ENCODE results near the gene MKNK1.

MKNK1 gene

DNA sequence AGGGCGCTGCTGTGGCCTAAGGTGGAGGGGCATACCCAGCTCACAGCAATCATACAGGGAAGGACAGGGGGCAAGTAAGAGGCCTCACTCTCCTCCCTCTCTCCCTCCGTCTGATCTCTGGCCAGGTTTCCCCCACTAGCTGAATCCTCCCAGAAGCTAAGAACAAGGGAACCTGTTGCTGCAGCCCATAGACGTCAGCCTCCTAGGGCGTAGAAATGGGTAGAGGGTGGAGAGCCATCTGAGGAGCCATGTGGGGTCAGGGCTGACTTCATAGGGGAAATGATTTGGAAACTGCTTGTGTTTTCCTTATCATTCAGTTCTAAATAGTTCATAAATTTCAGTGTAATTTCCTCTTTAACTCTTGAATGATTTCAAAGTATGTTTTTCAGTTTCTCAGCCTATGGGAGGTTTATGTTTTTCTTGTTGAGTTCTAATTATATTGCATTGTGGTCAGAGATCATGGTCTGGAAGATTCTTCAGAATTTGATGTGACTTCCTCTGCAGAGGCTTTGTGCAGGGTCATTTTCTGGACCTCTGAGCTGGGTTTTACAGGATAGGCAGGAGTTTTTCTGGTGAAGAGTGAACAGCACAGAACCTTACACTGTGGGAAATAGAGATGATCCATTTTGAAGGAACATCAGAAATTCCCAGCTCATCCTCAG, 14.8 kb upstream of the MKNK1 start:
- no peak for DNase-seq

DNA sequence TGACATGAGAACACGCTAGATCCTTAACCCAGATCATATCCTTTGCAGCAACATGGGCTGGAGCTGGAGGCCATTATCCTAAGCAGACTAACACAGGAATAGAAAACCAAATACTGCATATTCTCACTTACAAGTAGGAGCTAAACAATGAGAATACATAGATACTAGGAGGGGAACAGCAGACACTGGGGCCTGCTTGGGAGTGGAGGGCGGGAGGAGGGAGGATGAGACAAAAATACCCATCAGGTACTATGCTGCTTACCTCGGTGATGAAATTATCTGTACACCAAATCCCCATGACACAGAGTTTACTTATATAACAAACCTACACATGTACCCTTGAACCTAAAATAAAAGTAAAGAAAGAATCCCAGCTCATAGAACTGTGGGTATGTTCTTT, 13.8 kb upstream of the MKNK1 start:
- no peak for DNase-seq

DNA sequence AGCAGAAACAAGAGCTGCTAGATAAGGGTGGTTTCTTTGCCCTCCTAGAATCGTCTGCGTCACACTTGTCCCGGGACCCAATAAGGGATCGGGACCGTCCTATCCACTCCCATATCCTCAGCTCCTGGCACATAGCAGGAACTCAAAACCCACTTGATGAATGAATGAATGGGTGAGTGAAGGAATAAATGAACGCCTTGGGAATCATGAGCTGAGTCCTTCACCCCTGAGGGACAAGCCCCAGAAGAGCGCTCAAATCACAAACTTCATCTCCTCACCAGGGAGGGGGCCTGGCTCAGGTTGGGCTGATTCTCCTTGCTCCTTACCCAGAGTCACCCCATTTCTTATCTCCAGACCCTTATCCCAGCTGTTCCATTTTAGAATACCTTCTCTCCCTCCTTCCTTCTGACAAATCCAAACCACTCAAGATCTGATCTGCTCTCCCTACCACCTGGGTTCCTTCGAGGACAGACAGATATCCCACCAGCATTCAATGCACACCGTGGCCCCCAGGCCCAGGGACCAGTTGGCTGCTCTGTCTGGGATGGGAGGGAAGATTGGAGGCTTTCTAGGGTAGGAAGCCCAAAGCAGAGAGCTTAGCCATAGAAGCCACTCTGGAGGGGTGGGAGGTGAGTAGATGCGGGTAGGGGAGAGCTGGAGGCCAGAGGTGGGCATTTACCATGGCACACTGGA, 13.2 kb upstream of the MKNK1 start:
- no peak for DNase-seq

DNA sequence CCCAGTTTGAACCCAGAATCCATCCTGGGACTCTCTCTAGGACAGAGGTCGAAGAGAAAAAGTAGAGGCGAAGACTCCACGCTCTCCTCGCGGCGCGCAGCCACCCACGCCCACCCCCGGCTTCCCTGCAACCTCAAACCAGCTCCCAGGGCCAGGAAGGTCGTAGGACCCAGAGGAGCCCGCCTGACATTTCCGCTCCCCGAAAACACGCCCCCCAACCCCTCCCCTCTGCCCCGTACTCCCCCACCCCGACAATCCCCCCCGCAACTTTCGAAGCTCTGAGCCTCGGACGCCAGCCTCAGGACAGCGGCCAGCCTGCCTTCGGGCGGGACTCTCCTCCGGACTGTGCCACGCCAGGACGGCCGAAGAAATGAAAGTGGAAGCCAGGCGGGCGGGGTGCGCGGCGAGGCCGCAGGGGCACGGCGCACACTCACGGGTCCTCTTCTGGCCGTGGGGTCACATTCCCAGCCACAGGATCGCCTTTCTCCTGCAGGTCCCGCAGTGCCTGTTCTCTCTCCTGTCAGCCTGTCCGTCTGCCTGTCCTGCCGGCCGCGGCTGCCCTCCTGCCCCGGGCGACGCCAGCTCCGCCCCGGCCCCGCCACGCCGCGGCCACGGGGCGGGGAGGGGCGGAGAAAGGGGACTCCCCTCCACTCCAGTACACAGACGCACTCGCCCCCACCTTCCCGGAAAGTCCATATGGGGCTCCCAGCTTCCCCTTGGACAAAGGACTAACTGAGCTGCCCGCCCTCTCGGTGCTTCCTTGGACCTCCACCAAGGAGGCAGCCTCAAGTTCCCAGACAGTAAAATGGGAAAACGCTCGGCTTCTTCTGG, 12.4 kb upstream of the MKNK1 start, which contains the start of gene MOB3C:
MOB3C (minus strand) TSS at position 535 of the 831 bp plus-strand sequence. CDS start 3,490 bp downstream, outside the sequence.
- DNase-seq: peak; percentile 73

DNA sequence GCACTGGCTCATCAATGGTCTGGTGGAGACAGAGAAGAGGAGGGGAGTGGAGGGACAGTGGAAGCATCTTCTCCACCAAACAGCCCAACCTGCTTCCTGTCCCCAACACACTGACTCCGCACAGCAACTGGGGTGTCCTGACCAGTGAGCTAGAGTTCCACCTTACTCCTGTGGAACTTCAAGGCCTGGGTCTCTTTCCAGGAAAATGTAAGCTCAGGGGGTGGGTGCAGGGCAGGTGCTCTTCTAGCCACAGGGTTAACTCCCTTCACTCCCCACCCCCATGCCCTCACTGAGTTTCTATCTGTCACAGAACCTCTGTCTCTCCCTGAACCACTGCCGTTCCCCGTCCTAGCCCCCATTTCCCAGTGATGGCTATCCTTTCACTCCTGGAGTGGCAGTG, 11.7 kb upstream of the MKNK1 start:
- DNase-seq: no peak

DNA sequence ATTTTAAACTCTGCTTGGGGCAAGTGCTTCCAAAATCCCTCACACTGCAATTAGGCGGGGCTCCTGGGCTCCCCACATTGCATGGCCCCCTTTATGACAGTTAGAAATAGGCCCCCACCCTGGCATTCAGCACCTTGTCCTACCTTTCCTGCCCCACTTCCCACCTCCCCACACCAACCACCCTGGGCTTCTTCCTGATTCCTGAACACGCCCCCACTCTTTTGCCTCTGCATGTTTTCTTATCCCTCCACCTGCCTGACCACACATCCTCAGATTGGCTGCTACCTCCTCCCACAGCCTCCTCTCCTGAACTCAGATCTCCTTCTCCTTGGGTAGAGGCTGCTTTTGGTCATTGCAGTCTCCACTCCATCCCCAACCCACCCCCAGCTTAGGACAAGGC, 11.0 kb upstream of the MKNK1 start:
- DNase-seq: no peak

DNA sequence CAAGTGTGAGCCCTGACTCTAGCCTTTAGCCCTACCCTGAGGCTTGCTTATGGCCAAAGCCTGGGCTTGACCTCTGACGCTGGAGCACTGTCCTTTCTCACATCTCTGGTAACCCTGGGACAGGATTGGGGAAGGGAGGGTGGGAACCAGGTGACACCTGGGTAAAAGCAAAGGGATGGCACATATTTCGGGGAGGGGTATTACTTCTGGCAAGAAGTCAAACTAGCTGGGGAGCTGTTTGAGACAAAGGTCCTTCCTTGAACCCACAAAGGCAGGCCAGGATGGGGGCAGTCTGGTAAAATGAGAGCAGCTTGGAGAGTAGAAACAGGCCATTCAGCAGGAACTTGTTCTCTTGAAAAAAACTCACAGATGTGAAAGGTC, 10.5 kb upstream of the MKNK1 start:
- no peak for DNase-seq

DNA sequence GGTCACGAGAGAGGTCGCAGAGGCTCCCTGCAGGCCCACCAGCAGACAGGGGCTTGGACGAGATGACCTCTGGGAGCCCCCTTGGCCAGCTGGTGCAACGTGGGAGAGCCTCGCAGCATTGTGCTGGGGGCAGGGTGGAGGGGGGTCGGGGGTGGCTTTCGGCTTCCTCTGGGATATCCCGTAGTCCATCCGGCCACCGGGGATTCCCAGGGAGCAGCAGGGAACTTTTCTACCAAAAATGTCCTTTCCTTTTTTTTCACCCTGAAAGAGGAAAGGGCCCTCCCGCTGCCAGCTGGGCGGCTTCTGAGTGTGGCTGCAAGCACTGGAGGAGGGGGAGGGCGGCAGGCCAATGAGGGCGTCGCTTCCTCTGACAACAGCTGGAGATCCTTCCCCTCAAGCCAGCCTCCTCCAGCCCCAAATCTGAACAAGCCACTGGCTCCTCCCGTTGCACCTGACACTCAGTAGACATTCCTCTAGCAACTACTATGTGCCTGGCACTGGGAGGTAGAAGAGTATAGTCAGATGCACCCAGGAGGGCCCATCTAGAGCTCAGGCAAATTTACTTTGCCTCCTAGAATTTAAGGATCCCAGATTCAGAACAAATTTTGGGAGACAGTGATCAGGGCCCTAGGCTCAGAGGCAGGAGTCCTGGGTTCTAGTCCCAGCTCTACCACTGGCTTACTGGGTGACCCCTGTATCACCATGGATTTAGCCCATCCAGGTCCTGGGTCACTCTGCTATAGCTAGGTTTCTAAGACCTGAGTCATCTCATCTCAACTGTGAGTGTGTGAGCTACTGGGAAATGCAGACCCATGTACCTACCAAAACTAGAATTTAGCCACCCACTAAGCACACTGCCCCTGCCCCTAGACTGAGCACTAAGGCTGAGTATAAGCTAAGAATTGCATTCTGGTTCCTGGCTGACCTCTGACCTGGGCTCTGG, 9.9 kb upstream of the MKNK1 start:
- DNase-seq: peak; percentile 87

DNA sequence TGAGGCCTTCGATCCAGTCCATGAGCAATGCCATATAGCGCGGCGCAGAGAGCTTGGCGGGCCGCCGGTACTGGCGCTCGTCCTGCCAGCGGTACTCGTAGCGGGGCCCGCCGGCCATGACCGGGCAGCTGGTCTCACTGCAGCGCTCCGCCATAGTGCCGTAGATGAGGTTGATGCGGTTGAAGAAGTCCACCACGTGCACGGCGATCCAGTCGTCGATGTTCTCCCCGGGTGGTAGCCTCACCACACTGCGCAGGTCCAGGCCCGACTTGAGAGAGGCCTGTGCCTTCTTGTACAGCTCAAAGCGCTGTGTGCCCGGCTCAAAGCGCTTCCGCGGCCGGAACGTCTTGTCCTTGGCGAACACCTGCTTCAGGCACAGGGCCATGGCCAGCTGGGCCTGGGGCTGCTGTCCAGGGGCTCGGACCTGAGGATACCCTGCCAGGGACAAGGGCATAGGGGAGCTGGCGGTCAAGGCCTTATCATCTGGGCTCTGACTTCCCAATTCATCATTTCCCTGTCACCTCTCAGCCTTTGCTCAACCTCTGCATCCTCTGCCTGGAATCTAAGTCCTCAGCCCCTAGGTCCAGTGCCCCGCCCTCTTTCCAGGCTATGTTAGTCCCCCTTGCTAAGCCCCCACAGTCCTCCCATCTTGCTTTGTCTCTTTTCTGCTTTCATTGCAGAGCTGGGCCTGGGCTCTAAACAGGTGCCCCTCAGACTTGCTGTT, 9.0 kb upstream of the MKNK1 start:
- no peak for DNase-seq

DNA sequence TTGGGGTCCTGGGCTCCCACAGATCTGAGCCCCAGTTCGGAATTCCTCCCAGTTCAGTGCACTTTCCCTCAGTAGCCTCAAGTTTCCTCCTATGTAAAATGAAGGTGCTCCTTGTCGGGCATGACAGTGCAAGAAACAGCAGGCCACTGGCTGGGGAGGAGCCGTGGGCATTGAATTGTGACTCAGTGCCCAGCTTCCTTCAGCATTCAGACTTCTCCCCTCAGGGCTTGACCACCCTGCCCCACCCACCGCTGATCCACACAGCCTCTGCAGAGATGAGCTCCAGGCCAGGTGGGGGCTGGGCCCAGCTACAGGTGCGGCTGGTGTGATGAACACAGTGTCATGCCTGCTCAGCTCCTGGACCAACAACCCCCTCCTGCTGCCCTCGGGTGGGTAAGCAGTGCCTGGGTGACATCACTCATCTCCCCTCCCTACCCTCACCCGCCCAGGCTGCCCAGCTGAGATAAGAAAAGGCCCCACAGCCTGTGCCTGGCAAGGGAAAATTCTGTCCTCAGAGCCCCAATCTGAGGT, 7.7 kb upstream of the MKNK1 start:
- DNase-seq: peak; percentile 83

DNA sequence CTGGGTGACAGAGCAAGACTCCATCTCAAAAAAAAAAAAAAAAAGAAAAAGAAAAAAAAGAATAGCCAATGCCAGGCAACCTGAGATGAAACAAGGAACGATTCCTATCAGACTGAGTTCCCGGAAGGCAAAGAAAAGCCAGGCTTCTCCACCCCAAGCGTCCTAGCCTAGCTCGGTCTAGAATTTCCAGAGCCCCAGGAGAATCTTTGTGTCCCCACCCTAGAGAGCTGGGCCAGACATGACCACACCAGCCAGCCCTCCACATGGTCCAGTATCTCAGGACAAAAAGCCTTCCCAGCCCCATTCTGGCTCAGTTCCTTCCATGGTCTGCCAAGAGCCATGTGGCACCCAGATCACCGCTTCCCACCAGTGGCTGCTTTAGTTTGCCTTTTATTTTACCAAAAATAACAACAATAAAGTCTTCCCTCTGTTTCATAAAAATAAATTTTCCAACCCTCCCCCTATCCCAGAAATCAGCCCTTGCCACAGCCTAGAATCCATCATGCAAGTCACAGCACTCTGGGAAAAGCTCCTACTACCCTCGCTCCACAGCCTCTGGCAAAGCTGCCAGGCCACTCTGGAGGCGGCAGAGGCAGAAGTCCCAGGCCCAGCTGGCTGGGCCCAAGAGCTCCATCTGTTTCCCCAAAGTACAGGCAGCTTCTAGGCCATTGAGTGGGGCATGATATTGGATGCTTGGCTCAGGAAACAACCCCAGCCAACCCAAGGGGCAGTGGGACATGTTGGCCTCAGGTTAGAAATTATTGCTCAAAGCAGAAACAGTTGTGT, 3.5 kb upstream of the MKNK1 start:
- no peak for DNase-seq

DNA sequence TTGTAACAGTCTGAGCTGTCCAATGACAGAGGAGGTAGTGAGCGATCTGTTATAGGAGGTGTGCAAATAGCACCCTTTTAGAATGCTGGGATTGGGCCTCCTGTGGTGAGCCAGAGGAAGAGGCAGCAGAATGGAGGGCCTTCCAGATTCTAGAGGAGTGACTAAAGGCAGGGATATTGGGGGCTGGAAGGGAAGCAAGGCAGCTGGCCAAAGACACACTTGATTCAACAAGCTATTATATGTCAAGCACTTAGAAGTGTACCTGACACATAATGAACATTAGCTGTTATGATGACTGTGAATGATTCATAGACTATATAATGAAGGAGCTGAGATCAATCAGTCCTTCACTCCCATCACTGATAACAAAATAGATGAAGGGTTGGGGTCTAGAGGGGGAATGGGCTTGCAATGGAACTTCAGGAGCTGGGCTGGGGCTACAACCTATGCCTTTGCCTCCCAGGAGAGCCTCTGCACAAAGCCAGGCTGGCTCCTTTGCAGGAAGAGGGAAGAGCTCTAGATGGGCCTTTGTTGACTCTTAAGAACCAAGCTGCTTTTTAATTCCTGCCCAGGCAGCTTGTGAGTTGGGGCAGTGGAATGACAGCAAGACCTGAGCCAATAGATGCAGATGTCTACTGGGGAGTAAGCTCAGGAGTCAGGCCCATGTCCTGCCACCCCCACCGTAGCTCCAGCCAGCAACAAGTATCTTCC, 2.3 kb upstream of the MKNK1 start:
- DNase-seq: no peak

DNA sequence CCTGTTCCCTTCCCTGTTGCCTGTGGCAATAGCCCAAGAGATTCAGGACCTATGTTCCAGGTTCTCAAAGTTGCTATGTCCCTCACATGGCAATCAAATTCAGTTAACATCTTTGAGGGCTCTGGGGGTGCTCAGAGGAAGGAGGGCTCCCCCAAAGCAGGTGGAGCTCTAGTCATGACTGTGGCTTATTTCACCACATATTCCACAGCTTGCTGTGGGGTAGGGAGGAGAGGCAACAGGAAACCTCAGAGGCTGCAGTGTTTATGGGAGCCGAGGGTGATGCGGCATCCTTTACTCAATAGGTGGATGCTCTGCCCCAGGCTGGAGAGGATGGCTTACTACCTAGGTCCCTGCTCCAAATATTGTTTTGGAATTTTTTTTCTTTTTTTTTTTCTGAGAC, 1.2 kb upstream of the MKNK1 start:
- DNase-seq: no peak

DNA sequence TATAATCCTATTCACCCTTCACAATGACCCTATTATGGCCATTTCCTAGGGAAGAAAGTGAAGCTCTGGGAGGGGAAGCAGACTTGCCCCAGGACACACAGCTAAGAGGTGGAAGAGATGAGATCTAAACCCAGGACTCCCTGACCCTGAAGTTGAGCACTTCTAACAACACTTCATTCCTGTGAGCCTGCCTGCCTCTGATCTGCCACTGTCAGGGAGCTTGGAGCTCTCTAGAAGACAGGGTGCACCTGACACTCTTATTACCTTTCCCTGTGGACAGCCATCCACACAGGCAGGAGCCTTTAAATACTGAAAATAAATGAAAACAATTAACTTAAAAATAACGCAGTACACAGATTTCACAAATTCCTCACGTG, 599 bp downstream of the MKNK1 start:
- DNase-seq: no peak

DNA sequence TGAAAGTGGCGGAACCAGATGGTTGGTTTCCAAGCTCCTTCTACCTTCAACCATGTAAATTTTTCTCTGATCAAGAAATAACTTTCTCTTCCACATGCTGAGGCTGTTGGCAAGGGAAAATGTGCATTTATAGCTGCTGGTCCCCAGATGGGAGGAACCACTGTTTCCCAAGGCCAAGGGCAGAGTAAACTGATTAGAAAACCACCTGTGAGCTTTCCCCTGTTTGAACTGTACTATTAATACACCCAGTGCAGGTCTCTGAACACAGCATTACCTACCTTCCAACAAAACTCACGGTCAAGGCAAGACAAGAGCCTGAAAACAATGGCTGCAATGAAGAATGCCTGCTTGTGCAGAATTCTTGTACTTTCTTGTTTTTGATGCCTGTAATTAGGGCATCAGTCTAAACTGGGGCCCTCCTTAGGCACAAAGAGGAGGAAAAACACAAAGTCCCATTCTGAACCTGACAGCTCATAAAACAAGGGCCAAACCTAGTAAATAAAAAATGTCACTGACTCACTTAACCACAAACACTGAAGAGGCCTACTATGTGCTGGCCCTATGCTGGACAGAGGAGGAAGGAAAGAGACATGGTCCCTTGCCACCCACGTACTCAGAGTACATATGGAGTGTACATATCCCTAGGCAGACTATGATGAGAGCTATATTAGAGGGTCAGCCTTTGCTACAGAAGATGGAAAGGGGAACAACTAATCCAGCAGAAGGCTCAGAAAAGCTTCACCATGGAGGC, 2.6 kb downstream of the MKNK1 start:
- DNase-seq: no peak

DNA sequence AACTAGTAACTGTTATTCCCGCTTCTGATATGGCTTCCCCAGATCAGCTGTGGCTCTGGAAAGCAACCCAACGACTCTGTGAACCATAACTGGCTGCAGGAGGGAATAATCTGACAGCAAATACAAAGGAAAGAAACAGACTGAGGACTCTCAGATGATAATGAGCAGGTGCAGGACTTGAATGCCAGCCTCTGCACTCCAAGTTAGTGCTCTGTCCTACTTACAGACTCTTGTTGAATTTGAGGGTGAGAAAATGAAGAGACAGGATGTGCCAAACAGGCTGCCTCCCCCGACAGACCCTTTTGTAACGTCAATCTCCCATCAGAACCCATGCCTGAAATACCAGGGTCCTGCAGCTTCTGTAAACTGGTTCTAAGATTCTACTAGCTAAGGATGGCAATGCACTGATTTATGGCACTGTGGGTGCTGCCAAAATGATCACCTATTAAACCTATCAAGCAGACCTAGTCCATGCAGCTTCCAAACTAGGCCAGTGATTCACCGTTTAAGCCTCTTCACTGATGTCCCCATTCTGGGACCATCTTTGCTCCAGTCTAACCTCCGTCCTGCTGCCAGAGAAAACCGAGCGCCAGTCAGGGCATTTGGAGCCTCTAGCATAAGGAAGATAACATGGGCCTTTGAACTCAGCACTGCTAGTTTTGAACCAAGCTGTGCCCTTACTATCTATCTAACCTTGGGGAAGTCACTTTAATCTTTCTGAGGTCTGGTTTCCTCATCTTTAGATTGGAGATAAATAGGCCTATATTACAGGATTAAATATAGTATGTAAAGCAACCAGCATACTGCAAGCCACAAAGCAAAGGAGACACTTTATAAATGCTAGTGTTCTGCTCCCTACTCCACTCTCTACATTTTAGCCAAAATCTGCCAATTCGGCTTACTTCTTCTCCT, 4.8 kb downstream of the MKNK1 start:
- no peak for DNase-seq

DNA sequence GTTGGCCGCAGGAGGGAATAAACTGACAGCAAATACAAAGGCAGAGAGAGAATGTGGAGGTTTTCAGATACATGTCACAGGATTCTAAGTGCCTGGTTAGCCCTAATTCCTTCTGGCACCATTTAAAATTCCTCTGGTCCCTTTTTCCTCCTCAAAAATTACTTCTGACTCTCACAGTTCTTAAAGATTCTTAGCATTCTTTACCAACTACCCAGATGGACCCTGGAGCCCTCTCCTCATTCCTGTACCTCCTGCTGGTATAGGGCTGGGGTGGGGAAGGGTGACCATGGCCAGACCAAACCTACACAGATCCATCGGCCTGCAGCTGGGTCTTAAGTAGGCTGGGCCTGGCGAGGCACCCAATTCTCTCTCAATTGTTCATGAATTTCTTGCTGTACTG, 7.2 kb downstream of the MKNK1 start:
- DNase-seq: no peak

DNA sequence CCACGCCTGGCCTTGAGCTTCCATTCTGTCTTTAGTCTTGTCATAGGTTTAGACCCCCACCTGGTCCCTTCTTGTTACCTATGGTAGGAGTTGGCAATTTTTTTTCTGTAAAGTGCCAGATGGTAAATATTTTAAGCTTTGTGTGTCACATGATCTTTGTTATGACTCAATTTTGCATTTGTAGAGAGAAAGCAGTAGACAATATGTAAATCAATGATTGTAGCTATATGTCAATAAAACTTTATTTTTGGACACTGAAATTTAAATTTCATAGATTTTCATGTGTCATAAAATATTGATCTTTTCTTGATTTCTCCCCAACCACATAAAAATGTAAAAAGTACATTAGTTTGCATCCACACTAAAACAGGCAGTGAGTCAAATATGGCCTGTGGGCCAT, 8.0 kb downstream of the MKNK1 start:
- no peak for DNase-seq

Measured in NCI-H226 (cell line).